HTERT RPE-1 (cell line): ENCODE measurements around the gene RBM15B.

Experiments
- in situ Hi-C: fragments of 300-500 bp; cut with MboI; formaldehyde crosslinking; loops from 4 replicates; pipeline ENCODE4 v1.14.3; 2020; ENCODE audit warnings: low sequenced_read_pairs

The RBM15B gene

DNA sequence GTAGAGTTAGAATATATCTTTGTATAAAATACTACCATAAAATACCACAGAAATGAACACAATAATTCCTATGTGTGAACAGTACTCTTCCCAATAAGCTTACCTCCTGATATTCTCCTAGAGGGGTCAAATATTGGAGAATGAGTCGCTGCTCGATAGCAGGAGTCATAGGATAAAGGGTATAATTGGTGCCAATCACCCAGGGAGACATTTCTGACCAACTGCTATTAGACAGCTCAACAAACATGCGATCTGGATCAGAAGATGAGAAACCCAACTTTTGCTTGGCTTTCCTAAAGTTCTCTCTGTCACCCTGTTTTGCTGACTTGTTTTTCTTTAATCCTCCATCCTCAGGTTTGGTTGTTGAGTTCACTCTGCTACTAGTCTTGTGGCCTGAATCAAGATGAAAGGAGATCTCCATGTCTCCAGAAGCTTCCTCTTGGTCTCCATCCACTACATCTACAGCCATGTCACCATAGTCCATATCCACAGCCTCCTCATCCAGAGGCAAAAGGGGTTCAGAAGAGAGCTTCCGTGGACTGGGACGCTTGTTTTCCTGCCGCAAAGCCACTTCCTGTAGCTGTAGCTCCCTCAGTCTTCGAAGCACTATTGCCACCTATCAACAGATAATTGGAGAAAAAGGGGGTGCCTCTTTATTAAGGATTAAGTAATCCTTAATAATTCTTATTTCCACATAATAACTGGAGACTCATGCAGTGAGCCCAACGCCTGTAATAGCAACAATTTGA lies 50.4 kb downstream of the RBM15B start:
- in situ Hi-C loops, result no loop called here

DNA sequence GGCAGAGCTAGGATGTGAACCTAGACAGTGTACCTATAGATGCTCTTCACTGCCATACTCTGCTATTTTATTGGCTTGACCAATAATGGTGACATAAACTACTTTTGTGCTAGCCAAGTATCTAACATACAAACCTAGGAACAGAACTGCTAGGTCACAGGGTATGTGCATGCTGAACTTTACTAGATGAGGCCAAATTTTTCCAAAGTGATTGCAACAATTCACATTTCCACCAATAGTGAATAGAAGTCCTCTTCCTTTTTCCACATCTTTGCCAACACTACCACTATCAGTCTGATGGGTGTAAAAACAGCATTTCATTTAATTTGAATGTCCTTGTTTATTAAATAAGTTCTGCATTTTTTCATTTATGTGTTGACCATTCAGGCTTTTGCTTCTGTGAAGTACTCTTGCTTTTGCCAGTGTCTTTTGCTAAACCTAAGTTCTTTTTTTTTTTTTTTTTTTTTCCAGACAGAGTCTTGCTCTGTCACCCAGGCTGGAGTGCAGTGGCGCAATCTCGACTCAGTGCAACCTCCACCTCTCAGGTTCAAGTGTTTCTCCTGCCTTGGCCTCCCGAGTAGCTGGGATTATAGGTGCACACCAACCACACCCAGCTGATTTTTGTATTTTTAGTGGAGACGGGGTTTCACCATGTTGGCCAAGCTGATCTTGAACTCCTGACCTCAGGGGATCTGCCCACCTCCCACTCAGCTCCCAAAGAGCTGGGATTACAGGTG lies 54.6 kb downstream of the RBM15B start:
- in situ Hi-C loops, result no loop called here
